NCI-H460 (cell line): ENCODE results near the gene C19orf44. TPM values are rescaled to one million over a fixed set of nuclear protein-coding genes. Genes with fewer than 3 reads are reported as not detected.
"Not testable (repeated sequence)": the region's sequence is repeated elsewhere in the genome, so short reads cannot be mapped to it uniquely, and the experiment has no call there.

Experiments used
- DNase-seq: peaks from one replicate; pipeline ENCODE4 v3.0.0-alpha.2; 2016; ENCODE audit warnings: low read depth; ENCODE audit errors: extremely low read depth
- total RNA-seq: library from RNA; depleted of rRNA; stranded (reverse); fragments of >200 nt; shearing (Covaris generic); gene quantifications from 2 replicates; pipeline ENCODE4 v1.2.3, GENCODE V29; 2014

Gene C19orf44
- total RNA-seq, 1 experiment from 2014 or later: 3.3 TPM

DNA sequence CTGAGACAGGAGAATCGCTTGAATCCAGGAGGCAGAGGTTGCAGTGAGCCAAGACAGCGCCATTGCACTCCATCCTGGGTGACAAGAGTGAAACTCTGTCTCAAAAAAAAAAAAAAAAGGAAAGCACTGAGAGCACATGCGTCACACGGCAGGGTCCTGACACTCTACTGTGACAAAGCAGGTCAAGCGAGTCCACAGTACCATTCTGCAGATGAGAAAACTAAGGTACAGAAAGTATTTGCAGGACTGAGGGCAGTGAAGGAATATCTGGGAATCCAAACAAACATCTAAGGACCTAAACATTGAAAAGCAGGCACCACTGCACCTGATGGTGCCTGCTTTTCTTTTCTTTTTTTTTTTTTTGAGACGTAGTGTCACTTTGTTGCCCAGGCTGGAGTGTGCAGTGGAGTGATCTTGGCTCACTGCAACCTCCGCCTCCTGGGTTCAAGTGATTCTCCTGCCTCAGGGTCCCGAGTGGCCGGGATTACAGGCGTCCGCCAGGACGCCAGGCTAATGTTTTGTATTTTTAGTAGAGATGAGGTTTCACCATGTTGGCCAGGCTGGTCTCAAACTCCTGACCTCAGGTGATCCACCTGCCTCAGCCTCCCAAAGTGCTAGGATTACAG is 29.3 kb upstream of the C19orf44 start:
- DNase-seq: not testable (repeated sequence)

DNA sequence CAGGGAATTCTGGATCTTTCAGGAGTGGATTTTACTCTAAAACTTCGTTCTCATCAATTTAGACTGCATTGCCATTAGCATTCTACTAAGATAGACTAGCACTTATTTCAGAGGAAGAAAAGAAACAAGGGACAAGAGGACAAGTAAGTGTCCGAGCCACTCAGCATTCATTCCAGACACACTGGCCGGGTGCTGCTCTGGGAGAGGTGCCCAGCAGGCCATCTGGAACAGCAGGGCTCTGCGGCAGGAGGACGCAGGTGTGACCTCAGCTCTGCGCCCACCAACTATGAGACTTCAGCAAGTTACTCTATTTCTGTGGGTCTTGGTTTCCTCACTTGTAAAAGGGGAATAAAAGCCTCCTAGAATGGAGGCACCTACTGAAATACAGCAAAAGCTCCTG is 28.6 kb upstream of the C19orf44 start:
- DNase-seq: no peak

DNA sequence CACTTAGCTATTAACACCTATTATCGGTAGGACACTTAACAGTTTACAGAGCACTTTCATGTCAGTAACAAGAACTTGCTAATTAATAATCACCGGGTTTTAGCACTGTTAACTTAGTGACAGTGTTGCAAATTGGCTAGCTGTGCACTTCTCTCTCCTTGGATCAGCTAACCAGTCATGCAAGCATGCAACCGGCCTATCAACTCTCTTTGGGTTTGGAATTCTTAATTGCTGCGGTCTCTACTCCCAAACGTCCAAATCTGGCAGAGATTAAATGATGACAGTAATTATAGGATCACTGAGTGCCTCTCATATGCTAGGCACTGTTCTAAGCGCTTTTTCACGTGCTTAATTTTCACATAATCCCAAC is 25.7 kb upstream of the C19orf44 start:
- no peak for DNase-seq

DNA sequence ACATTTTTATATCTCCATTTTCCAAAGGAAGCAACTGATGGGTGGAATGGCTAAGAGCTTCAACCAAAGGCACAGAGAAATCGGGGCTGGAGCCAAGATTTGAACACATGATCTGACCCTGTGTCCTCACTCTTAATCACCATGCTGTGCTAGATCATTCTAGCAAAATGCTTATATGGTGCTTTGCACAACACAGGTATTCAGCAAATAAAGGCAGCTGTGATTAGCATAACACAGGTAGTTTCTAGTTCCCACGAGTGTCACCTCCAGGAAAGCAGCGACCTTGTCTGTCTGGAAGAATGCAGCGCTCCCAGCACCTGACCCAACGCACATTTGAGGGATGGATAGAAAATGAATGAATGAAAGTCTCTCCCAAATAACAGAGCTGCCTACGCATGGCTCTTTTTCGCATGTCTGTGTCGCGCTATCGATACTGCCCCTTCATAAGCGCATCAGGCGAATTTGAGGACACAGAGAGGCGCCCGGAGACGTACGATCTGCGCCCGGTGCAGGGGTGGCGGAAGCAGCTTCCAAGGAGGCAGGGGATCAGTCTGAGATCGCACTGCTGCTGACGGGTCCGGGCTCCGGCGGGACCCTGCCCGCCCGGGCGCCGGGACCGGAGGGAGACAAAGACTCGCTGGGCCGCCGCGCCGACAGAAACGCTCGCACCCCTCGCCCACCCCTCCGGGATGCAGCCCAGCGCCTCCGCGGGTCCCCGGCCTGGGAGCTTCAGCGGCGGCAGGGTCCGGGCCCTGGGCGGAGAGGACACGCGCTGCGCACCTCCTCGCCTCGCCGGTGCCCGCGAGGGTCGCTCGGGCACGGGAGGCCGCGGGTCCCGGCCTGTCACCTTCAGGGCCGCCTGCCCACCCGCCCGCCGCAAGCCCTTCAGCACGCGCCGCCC is 25.0 kb upstream of the C19orf44 start:
- DNase-seq: no peak

DNA sequence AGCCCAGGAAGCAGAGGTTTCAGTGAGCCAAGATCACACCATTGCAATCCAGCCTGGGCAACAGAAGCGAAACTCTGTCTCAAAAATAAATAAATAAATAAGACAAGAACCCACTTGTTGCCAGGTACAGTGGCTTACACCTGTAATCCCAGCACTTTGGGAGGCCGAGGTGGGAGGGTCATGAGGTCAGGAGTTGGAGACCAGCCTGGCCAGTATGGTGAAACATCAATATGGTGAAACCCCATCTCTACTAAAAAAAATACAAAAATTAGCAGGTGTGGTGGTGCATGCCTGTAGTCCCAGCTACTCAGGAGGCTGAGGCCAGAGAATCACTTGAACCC is 23.7 kb upstream of the C19orf44 start:
- not testable (repeated sequence) for DNase-seq

DNA sequence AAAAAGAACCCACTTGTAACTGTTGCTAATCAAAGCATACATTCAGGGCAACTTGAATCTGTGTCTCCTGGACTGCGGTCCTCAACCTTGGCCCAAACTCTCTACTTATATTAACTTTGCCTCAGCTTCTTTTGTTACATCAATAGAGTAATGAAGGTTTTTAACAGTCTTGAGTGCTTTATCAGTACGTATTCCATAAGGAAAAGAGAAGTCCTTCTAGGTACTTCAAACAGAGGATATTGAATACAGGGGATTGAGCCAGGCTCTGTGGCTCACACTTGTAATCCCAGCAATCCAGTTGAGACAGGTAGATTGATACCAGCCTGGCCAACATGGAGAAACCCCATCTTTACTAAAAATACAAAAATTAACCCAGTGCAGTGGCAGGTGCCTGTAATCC is 23.2 kb upstream of the C19orf44 start:
- no peak for DNase-seq

DNA sequence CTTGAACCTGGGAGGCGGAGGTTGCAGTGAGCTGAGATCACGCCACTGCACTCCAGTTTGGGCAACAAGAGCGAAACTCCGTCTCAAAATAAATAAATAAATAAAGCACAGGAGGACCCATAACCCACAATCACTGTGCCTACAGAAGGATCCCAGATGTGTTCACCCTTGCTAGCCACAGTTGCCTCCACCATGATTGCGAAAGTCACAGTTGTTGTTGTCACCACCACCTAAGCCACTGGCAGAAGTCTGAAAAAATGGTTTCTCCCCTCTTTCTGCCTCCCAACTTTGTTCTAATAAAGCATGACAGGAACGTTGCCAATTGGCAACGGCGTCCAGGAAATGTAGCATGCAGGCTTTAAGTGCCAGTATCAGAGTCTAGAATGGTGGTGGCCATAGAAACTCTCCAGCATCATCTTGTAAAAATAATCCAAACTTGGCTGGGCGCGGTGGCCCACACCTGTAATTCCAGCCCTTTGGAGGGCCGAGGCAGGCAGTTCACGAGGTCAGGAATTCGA is 22.3 kb upstream of the C19orf44 start:
- no peak for DNase-seq

DNA sequence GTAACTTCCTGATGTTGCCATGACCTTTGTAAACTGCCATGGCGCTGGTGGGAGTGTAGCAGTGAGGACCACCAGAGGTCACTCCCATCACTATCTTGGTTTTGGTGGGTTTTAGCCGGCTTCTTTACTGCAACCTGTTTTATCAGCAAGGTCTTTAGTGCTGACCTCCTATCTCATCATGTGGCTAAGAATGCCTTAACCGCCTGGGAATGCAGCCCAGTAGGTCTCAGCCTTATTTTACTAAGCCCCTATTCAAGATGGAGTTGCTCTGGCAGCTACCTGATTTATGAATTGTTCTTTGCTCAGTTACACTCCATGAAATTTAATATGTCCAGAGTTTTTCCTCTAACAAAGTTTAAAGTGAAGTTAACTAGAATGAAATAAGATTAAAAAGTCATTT is 19.8 kb upstream of the C19orf44 start:
- no peak for DNase-seq

DNA sequence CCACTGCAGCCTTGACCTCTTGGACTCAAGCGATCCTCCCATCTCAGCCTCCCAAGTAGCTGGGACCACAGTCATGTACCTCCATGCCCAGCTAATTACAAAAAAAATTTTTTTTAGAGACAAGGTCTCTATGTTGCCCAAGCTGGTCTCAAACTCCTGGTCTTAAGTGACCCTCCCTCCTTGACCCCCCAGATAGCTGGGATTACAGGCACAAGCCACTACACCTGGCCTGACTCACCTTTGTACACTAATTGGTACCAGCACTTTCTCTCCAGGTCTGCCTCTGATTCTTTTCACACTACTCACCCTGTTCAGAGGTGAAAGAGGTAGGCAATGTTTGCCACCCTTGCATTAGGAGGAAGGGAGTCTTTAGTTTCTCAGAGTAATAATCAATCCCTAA is 18.9 kb upstream of the C19orf44 start:
- no peak for DNase-seq

DNA sequence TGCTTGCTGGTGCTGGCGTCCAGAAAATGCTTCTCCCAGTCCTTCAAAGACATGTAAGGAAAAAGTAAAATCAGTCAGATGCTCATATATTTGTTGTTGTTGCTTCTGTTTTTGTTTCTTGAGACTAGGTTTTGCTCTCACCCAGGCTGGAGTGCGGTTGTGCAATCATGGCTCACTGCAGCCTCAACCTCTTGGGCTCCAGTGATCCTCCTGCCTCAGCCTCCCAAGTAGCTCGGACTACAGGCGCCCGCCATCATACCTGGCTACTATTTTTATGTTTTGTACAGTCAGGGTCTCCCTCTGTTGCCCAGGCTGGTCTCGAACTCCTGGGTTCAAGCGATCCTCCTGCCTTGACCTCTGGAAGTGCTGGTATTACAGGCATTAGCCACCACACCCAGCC is 13.4 kb upstream of the C19orf44 start:
- DNase-seq: no peak

DNA sequence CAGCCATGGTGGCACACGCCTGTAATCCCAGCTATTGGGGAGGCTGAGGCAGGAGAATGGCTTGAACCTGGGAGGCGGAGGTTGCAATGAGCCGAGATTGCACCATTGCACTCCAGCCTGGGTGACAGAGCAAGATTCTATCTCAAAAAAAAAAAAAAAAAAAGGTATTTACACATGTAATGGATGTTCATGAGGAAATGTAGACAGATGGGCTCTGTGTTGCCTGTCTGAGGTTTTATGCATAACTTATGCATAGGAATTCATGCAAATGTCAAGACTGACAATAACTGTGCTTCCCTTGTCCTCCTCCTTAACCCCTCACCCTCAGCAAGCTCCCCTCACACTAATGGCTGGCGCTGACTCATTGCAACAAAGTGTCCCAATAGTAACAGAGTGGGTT is 9.7 kb upstream of the C19orf44 start:
- DNase-seq: not testable (repeated sequence)

DNA sequence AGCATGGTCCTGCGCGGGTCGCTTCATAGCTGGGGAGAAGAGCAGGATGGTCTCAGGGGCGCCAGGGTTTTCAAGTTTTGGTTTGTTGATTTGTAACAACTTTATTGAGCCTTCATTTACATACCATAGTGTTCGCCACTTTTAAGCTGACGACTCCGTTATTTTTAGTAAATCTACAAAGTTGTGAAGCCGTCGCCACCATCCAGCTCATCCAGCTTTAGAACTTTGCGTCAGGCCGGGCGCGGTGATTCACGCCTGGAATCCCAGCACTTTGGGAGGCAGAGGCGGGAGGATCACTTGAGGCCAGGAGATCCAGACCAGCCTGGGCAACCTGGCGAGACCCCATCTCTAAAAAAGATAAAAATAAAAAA is 404 bp downstream of the C19orf44 start:
- DNase-seq: peak; percentile 9

DNA sequence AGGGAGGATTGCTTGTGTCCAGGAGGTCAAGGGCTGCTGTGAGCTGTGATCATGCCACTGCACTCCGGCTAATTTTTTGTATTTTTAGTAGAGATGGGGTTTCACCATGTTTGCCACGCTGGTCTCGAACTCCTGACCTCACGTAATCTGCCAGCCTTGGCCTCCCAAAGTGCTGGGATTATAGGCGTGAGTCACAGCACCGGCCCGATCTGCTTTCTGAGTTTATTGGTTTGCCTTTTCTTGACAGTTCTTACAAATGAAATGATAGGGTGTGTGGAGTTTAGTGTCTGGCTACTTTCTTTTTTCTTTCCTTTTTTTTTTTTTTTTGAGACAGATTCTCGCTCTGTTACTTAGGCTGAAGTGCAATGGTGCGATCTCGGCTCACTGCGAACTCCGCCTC is 848 bp downstream of the C19orf44 start:
- DNase-seq: no peak

DNA sequence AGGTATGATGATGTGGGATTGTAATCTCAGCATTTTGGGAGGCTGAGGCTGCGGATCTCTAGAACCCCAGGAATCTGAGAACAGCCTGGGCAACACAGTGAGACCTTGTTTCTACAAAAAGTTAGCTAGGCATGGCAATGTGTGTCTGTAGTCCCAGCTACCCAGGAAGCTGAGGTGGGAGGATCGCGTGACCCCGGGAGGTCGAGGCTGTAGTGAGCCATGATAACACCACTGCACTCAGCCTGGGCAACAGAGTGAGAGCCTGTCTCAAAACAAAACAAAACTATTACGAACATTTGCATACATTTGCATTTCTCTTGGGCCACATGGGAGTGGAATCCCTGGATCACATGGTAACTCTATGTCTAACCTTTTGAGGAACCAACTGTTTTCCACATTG is 1.6 kb downstream of the C19orf44 start:
- DNase-seq: no peak

DNA sequence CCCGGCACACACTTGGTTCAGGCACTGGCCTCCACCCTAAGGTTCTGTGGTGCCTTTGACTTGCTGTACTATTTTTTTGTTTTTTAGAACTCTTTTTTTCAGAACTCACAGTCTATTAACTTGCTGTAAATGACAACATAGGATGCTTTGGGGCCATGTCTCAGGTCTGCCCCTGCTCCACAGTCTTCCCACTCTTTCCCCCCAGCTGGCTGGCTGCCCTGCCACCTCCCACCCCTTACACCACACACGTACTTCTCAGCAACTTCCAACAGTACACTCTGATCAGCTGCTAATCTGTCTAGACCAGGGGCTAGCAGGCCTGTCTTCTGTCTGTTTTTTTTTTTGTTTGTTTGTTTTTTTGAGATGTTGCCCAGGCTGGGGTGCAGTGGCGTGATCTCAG is 8.1 kb downstream of the C19orf44 start:
- DNase-seq: no peak

DNA sequence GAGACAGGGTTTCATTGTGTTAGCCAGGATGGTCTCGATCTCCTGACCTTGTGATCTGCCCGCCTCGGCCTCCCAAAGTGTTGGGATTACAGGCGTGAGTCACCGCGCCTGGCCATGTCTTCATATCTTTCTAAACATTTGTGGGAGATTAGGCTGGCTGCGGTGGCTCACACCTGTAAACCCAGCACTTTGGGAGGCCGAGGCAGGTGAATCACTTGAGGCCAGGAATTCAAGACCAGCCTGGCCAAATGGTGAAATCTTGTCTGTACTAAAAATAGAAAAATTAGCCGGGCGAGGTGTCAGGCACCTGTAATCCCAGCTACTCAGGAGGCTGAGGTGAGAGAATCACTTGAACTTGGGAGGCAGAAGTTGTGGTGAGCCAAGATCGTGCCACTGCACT is 10.0 kb downstream of the C19orf44 start:
- not testable (repeated sequence) for DNase-seq

DNA sequence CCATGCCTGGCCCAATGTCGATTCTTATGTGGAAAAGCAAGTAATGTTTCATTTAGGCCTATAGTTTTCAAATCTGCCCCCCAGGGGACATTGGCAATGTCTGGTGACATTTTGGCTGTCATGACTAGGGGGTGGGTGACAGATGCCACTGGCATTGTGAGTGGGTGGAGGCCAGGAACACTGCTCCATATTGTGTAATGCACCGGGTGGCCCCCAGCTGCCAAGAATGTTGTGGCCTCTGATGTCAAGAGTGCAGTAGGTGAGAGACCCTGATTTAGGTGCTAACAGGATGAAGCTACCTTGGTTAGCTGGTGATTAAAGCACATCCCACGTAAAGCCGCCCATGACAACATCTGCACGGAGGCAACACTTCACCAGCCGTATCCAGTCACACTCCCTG is 10.8 kb downstream of the C19orf44 start:
- no peak for DNase-seq

DNA sequence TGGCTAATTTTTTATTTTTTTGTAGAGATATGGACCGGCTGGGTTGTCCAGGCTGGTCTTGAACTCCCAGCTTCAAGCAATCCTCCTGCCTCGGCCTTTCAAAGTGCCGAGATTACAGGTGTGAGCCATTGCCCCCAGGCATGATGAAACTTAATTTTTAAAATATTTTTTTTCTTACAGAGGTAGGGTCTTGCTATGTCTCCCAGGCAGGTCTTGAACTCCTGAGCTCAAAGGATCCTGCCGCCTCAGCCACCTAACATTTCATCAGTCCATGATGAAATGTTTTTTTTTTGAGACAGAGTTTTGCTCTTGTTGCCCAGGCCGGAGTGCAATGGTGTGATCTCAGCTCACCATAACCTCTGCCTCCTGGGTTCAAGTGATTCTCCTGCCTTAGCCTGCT is 12.4 kb downstream of the C19orf44 start:
- no peak for DNase-seq

DNA sequence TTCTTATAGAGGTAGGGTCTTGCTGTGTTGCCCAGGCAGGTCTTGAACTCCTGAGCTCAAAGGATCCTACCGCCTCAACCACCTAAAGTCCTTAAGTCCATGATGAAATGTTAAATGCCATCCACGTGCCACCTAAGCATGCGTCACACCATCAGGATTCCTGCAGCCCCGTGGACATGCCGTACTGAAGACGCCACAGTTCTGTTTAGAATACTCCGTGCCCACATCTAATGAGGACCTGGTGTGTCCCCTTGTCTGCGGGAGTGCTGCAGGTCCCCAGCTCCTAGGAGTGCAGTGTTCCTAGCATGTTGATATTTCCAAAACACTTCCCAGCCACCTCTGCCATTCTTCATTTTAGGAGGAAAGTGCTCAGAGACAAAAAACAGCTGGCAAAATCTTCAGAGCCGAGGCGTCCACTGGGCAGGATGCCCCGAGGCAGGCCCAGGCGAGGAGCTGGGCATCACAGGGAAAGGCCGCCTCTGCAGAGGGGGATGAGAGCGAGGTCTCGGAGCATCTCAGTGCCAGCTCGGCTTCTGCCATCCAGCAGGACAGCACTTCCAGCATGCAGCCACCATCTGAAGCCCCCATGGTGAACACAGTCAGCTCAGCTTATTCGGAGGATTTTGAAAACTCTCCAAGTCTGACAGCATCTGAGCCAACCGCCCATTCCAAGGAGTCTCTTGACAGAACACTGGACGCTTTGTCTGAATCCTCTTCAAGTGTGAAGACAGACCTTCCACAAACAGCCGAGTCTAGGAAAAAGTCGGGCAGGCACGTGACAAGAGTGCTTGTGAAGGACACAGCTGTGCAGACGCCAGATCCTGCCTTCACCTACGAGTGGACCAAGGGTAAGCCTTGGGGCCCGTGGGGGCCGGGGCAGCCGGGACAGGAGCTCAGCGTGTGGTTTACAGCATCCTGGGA is 13.2 kb downstream of the C19orf44 start:
- no peak for DNase-seq

DNA sequence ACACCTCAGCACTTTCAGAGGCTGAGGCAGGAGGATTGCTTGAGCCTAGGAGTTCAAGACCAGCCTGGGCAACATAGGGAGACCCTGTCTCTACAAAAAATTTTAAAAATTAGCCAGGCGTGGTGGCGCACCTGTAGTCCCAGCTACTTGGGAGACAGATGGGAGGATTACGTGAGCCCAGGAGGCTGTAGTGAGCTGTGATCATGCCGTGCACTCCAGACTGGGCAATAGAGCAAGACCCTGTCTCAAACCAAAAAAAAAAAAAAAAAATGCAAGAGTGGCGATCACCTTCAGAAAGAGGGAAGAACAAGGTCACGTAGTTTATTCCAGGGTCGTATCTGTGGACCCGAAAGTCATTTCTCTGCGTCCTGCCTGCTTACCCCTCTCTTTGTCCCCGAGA is 16.4 kb downstream of the C19orf44 start:
- DNase-seq: not testable (repeated sequence)

DNA sequence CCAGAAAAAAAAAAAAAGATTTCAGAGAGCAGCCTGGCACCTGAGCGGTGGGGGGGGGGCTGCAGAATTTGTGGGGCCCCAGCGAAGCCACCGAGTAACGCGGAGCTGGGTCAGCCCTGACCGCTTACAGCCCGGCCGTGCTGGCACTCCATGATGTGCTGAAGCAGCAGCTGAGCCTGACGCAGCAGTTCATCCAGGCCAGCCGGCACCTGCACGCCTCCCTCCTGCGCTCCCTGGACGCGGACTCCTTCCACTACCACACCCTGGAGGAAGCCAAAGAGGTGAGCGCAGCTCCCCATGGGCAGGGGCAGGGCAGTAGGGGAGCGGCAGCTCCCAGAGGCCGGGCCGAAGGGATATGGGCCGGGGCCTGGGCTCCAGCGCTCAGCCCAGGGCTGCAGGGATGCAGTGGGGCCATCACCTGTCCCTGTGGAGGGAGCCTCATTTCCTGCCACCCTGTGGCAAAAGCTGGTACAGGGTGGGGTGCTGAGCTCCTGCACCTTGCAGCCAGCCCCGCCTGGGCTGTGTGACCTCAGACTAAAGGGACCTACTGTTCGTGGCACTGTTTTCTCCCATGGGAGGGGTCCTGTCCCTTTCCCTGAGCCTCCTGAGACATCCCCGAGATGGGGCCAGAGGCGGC is 18.3 kb downstream of the C19orf44 start:
- DNase-seq: no peak
